ENCODE data around the gene TECTA. TPM values are rescaled to one million over a fixed set of nuclear protein-coding genes. Genes with fewer than 3 reads are reported as not detected.

The TECTA gene
- polyA plus RNA-seq, 3 donors, result 0.45 TPM; not detected in 2

- H3K4me3 ChIP-seq (replicated peaks in 1 of 3; ENCODE audit: low read depth in 2 of 3, low read length in 3 of 3), result no peak overlapping the region
- no peak overlapping the region for H2AFZ ChIP-seq (ENCODE audit: insufficient read depth, low read depth, low read length, poor library complexity, severe bottlenecking)
- H3K36me3 Mint-ChIP-seq, result no peaks in the 10 kb centered on the region
- H3K79me2 ChIP-seq (ENCODE audit: insufficient read depth, low read length), result no peaks in the 10 kb centered on the region
- no peak for TF ChIP-seq CTCF (IDR thresholded peaks at IDR 0.05)
- H3K4me1 ChIP-seq (ENCODE audit: control insufficient read depth in 1 of 2, insufficient read depth in 2 of 2, low read length in 2 of 2), result no peaks in the 10 kb centered on the region
- H3K27me3 Mint-ChIP-seq (ENCODE audit: low read depth in 3 of 3), result peaks cover 0 to 6% (median 4%) of the 10 kb centered on the region in 3 donors
- no peaks in the 10 kb centered on the region for H3K27me3 ChIP-seq (ENCODE audit: control insufficient read depth in 2 of 2, insufficient read depth in 2 of 2, low read length in 2 of 2)
- peaks cover 5 to 16% (median 8%) of the 10 kb centered on the region in 7 donors for H3K9me3 Mint-ChIP-seq
- 100% methylated on average over 1 of the region's 3 CpGs for WGBS (ENCODE audit: insufficient coverage)
- peaks cover 10% of the 10 kb centered on the region in 2 donors for H3K9me3 ChIP-seq (replicated peaks in 1 of 2; ENCODE audit: control insufficient read depth in 1 of 2, insufficient read depth in 1 of 2, low read length in 2 of 2)
- H3K27ac ChIP-seq (ENCODE audit: low read depth in 1 of 2, low read length in 2 of 2), result no peak overlapping the region
- intact Hi-C loops (cut with micrococcal nuclease), result no loop called here
- H3K4me1 Mint-ChIP-seq, result no peaks in the 10 kb centered on the region
- no peak overlapping the region for H3K4me2 ChIP-seq (replicated peaks; ENCODE audit: extremely low read depth, low read length, poor library complexity, severe bottlenecking)
- no peaks in the 10 kb centered on the region for H3K36me3 ChIP-seq (replicated peaks in 1 of 2; ENCODE audit: control insufficient read depth in 1 of 2, insufficient read depth in 2 of 2, low read length in 2 of 2)
- DNase-seq, result no peak
- H3K27ac Mint-ChIP-seq, result no peak overlapping the region
- H3K9ac ChIP-seq (ENCODE audit: insufficient read depth, low read length, poor library complexity, severe bottlenecking), result no peak overlapping the region
- no peak overlapping the region for H3K4me3 Mint-ChIP-seq
- H4K20me1 ChIP-seq (ENCODE audit: insufficient read depth, low read length), result no peaks in the 10 kb centered on the region
These were observed 21.3 kb downstream of the TECTA start for GRCh38 chr11:121122328-121122727.

GRCh38 chr11:121123496-121124069 lies 22.5 kb downstream of the TECTA start:
- Mint-ChIP-seq H3K36me3 (no peaks in the 10 kb centered on the region), H3K4me1 (no peaks in the 10 kb centered on the region), H3K4me3 (no peak overlapping the region), H3K9me3 (peaks cover 5 to 16% (median 8%) of the 10 kb centered on the region in 7 donors), H3K27me3 (ENCODE audit: low read depth in 3 of 3) (peaks cover 3 to 4% (median 3%) of the 10 kb centered on the region in 3 donors), H3K27ac (no peak overlapping the region)
- 89% methylated on average over 5 of the region's 6 CpGs for whole genome bisulfite sequencing (ENCODE audit: insufficient coverage)
- Histone ChIP-seq H3K4me3 (replicated peaks in 1 of 3; ENCODE audit: low read depth in 2 of 3, low read length in 3 of 3) (no peak overlapping the region), H4K20me1 (ENCODE audit: insufficient read depth, low read length) (no peaks in the 10 kb centered on the region), H3K27me3 (ENCODE audit: control insufficient read depth in 2 of 2, insufficient read depth in 2 of 2, low read length in 2 of 2) (no peaks in the 10 kb centered on the region), H2AFZ (ENCODE audit: insufficient read depth, low read depth, low read length, poor library complexity, severe bottlenecking) (no peak overlapping the region), H3K27ac (ENCODE audit: low read depth in 1 of 2, low read length in 2 of 2) (no peak overlapping the region), H3K79me2 (ENCODE audit: insufficient read depth, low read length) (no peaks in the 10 kb centered on the region), H3K36me3 (replicated peaks in 1 of 2; ENCODE audit: control insufficient read depth in 1 of 2, insufficient read depth in 2 of 2, low read length in 2 of 2) (no peaks in the 10 kb centered on the region), H3K9me3 (replicated peaks in 1 of 2; ENCODE audit: control insufficient read depth in 1 of 2, insufficient read depth in 1 of 2, low read length in 2 of 2) (peaks cover 10% of the 10 kb centered on the region in 2 donors), H3K4me2 (replicated peaks; ENCODE audit: extremely low read depth, low read length, poor library complexity, severe bottlenecking) (no peak overlapping the region), H3K9ac (ENCODE audit: insufficient read depth, low read length, poor library complexity, severe bottlenecking) (no peak overlapping the region), H3K4me1 (ENCODE audit: control insufficient read depth in 1 of 2, insufficient read depth in 2 of 2, low read length in 2 of 2) (no peaks in the 10 kb centered on the region)
- intact Hi-C loops (cut with micrococcal nuclease), result no loop called here
- TF ChIP-seq CTCF (IDR thresholded peaks at IDR 0.05), result no peak
- no peak for DNase-seq

Data from CD14-positive monocyte (primary cell).